ENCODE measurements around the gene BACE2. TPM values are rescaled to one million over a fixed set of nuclear protein-coding genes. Genes with fewer than 3 reads are reported as not detected.

Gene BACE2
- total and polyA plus RNA-seq, 2 of the 13 experiments (the other 11 are each of a cell fraction or from before 2014, with no cell fraction given) = 0.07 to 0.11 TPM

GRCh38 chr21:41322496-41323382, 154.8 kb downstream of the BACE2 start (continued):
- peak; percentile 95 for TF ChIP-seq FOXP4 (CRISPR knock-in tag; IDR thresholded peaks at IDR 0.05)
- peak; percentile 81; the same call in 1 of the 2 replicates for TF ChIP-seq NCOR1 (IDR thresholded peaks at IDR 0.05; ENCODE audit: borderline replicate concordance, low read length)
- no peak for TF ChIP-seq NFIB (CRISPR knock-in tag; IDR thresholded peaks at IDR 0.05; ENCODE audit: borderline replicate concordance)
- peak; percentile 90 for TF ChIP-seq HNF4A (CRISPR knock-in tag; IDR thresholded peaks at IDR 0.05)
- peak; percentile 45; the same call in 1 of the 2 replicates for TF ChIP-seq MIER2 (CRISPR knock-in tag; IDR thresholded peaks at IDR 0.05)
- TF ChIP-seq ZNF10 (CRISPR knock-in tag; IDR thresholded peaks at IDR 0.05; ENCODE audit: borderline replicate concordance, low read depth) = no peak
- no peak for TF ChIP-seq NFATC3 (CRISPR knock-in tag; IDR thresholded peaks at IDR 0.05)
- no peak for TF ChIP-seq NPAS2 (CRISPR knock-in tag; IDR thresholded peaks at IDR 0.05; ENCODE audit: borderline replicate concordance)
- TF ChIP-seq ZNF841 (CRISPR knock-in tag; IDR thresholded peaks at IDR 0.05; ENCODE audit: borderline replicate concordance) = no peak
- TF ChIP-seq ZGPAT (CRISPR knock-in tag; IDR thresholded peaks at IDR 0.05) = peak; percentile 58; the same call in 1 of the 2 replicates
- no peak for TF ChIP-seq ARID2 (CRISPR knock-in tag; IDR thresholded peaks at IDR 0.05; ENCODE audit: borderline replicate concordance)
- peak; percentile 38; the same call in 1 of the 2 replicates for TF ChIP-seq ETV5 (CRISPR knock-in tag; IDR thresholded peaks at IDR 0.05; ENCODE audit: borderline replicate concordance)
- TF ChIP-seq FOXJ3 (CRISPR knock-in tag; IDR thresholded peaks at IDR 0.05; ENCODE audit: borderline replicate concordance) = peak; percentile 93
- no peak for TF ChIP-seq HNRNPLL (IDR thresholded peaks at IDR 0.05; ENCODE audit: low read depth, low read length, poor library complexity, severe bottlenecking)
- TF ChIP-seq ZNF678 (CRISPR knock-in tag; IDR thresholded peaks at IDR 0.05) = no peak
- no peak for TF ChIP-seq PLRG1 (conservative IDR thresholded peaks at IDR 0.05)
- TF ChIP-seq MXD4 (CRISPR knock-in tag; IDR thresholded peaks at IDR 0.05) = peak; percentile 31; the same call in 1 of the 2 replicates
- TF ChIP-seq ZNF383 (CRISPR knock-in tag; IDR thresholded peaks at IDR 0.05; ENCODE audit: borderline replicate concordance) = no peak
- TF ChIP-seq RBAK (CRISPR knock-in tag; IDR thresholded peaks at IDR 0.05) = no peak
- peak; percentile 79; the same call in 1 of the 2 replicates for TF ChIP-seq ZFP41 (CRISPR knock-in tag; IDR thresholded peaks at IDR 0.05; ENCODE audit: borderline replicate concordance)
- TF ChIP-seq BCL3 (CRISPR knock-in tag; IDR thresholded peaks at IDR 0.05) = no peak
- TF ChIP-seq EP300 (IDR thresholded peaks at IDR 0.05; ENCODE audit: low read depth in 2 of 2, low read length in 2 of 2) = peak; percentile 86 to 97; a peak in 3 of 4 replicates
- peak; percentile 94 for TF ChIP-seq EP300 (CRISPR knock-in tag; IDR thresholded peaks at IDR 0.05; ENCODE audit: borderline replicate concordance)
- TF ChIP-seq IKZF5 (CRISPR knock-in tag; IDR thresholded peaks at IDR 0.05) = peak; percentile 43; the same call in 1 of the 2 replicates
